ENCODE measurements around the gene RNASEL. TPM values are rescaled to one million over a fixed set of nuclear protein-coding genes. Genes with fewer than 3 reads are reported as not detected.

Gene RNASEL
- total and polyA plus RNA-seq, 2 of the 13 experiments (the other 11 are each of a cell fraction or from before 2014, with no cell fraction given), result 0.05 to 0.20 TPM

- Histone ChIP-seq H4K20me1 (ENCODE audit: insufficient read depth, low read length) (no peaks in the 10 kb centered on the region), H3K9me3 (ENCODE audit: low read length) (no peaks in the 10 kb centered on the region), H3K9ac (ENCODE audit: insufficient read depth, low read depth, low read length) (no peak overlapping the region), H3K79me2 (ENCODE audit: insufficient read depth, low read length) (no peaks in the 10 kb centered on the region), H3K4me2 (ENCODE audit: low read depth, low read length) (no peak overlapping the region), H3K36me3 (replicated peaks in 1 of 2; ENCODE audit: control insufficient read depth in 1 of 2, insufficient read depth in 2 of 2, low read length in 2 of 2) (no peaks in the 10 kb centered on the region), H3K4me1 (ENCODE audit: insufficient read depth, low read length) (no peaks in the 10 kb centered on the region), H3K27ac (ENCODE audit: extremely low read length, insufficient read depth, low read length) (no peak overlapping the region), H3K4me3 (replicated peaks in 1 of 3; ENCODE audit: insufficient read depth in 1 of 3, low read depth in 2 of 3, low read length in 3 of 3) (no peak overlapping the region), H3K27me3 (ENCODE audit: control insufficient read depth in 1 of 2, insufficient read depth in 2 of 2, low read length in 2 of 2) (peaks cover 3 to 14% of the 10 kb centered on the region in 2 experiments; a peak in 3 of 5 replicates), H2AFZ (ENCODE audit: low read length) (no peak overlapping the region)
- in situ Hi-C loops (cut with HindIII; ENCODE audit: extremely low pct_ligation_motif_present, low pct_unique_long_range_greater_than_20kb), result loop anchor here (5.0 kb wide), 1 partner anchor 184 kb away; the partner anchor contains the start of gene NPL
- intact Hi-C loops (cut with micrococcal nuclease; ENCODE audit: unreplicated experiment), result no loop called here
- BruUV-seq (replicated peaks), result no TSS peak
- DNase-seq (ENCODE audit: low spot score) (no peak), ATAC-seq (no peak), FAIRE-seq (no peak)
- ChIA-PET POLR2A (no interaction called here), CTCF (ENCODE audit: low intra/inter-chr PET ratio, low total read pairs) (interaction anchor here (2.5 kb wide), 1 partner anchor 180 kb away, joined by 44 read pairs; no protein-coding TSS in a partner anchor)
- TF ChIP-seq ZNF354B (CRISPR knock-in tag; IDR thresholded peaks at IDR 0.05), result no peak
- no peak for TF ChIP-seq ZNF7 (CRISPR knock-in tag; IDR thresholded peaks at IDR 0.05)
- TF ChIP-seq ZNF441 (CRISPR knock-in tag; IDR thresholded peaks at IDR 0.05; ENCODE audit: borderline replicate concordance), result no peak
- TF ChIP-seq MIXL1 (CRISPR knock-in tag; IDR thresholded peaks at IDR 0.05), result no peak
- TF ChIP-seq PATZ1 (CRISPR knock-in tag; IDR thresholded peaks at IDR 0.05), result no peak
- TF ChIP-seq HCFC1 (IDR thresholded peaks at IDR 0.05; ENCODE audit: low read depth, low read length), result no peak
- no peak for TF ChIP-seq HINFP (CRISPR knock-in tag; IDR thresholded peaks at IDR 0.05; ENCODE audit: low read depth)
- TF ChIP-seq DR1 (CRISPR knock-in tag; IDR thresholded peaks at IDR 0.05), result no peak
- TF ChIP-seq PITX1 (CRISPR knock-in tag; IDR thresholded peaks at IDR 0.05), result no peak
- TF ChIP-seq RBAK (CRISPR knock-in tag; IDR thresholded peaks at IDR 0.05), result no peak
- TF ChIP-seq ZNF12 (CRISPR knock-in tag; IDR thresholded peaks at IDR 0.05), result no peak
- no peak for TF ChIP-seq GABPB1 (CRISPR knock-in tag; IDR thresholded peaks at IDR 0.05)
- no peak for TF ChIP-seq ZNF652 (CRISPR knock-in tag; IDR thresholded peaks at IDR 0.05; ENCODE audit: borderline replicate concordance, low read depth)
- no peak for TF ChIP-seq HDAC2 (CRISPR knock-in tag; IDR thresholded peaks at IDR 0.05)
- no peak for TF ChIP-seq HNF1B (CRISPR knock-in tag; IDR thresholded peaks at IDR 0.05)
- TF ChIP-seq MBD4 (IDR thresholded peaks at IDR 0.05; ENCODE audit: borderline replicate concordance, low read length), result no peak
- TF ChIP-seq AFF4 (CRISPR knock-in tag; IDR thresholded peaks at IDR 0.05), result no peak
- 25% methylated on average over 9 of the region's 10 CpGs for WGBS (ENCODE audit: low lambda C conversion rate)
Observed at GRCh38 chr1:182602935-182603645, 14.0 kb upstream of the RNASEL start.
